Esophagus muscularis mucosa (tissue), 4 donors: ENCODE measurements around the gene NPHP4. TPM values are rescaled to one million over a fixed set of nuclear protein-coding genes. Genes with fewer than 3 reads are reported as not detected.

Experiments used
- DNase-seq: peaks from one replicate; pipeline ENCODE4 v3.0.0-alpha.2; 2017; ENCODE audit errors: extremely low spot score
- H3K27ac ChIP-seq, 4 donors: fragments of 200-600 bp; sonication (generic); replicated peaks in 1 of 4; 1 replicate in 3 of 4; 2 replicates in 1 of 4; pipeline ENCODE4 v1.5.1; 2016 to 2019; ENCODE audit warnings: mild to moderate bottlenecking in 1 of 4
- H3K27me3 ChIP-seq, 4 donors: fragments of 200-600 bp; sonication (generic); one replicate each; pipeline versions ENCODE4 v1.5.1 to v1.6.0; 2016 to 2019
- H3K36me3 ChIP-seq, 4 donors: fragments of 200-600 bp; sonication (generic); one replicate each; pipeline ENCODE4 v1.5.1; 2016 to 2019
- H3K4me1 ChIP-seq, 4 donors: fragments of 200-600 bp; sonication (generic); one replicate each; pipeline ENCODE4 v1.5.1; 2016 to 2019
- H3K4me3 ChIP-seq, 4 donors: fragments of 200-600 bp; sonication (generic); 1 replicate in 2 of 4; 2 replicates in 2 of 4; pipeline ENCODE4 v1.5.1; 2016 to 2019; ENCODE audit warnings: mild to moderate bottlenecking in 4 of 4, moderate library complexity in 1 of 4
- H3K9me3 ChIP-seq, 4 donors: fragments of 200-600 bp; sonication (generic); 1 replicate in 3 of 4; 2 replicates in 1 of 4; pipeline ENCODE4 v1.5.1; 2016 to 2019
- EP300 ChIP-seq: sonication (generic); formaldehyde crosslinking; IDR thresholded peaks from one replicate; pipeline ENCODE4 v1.6.1; 2017; ENCODE audit warnings: antibody characterized with exemption
- POLR2A ChIP-seq: fragments of 450-650 bp; IDR thresholded peaks from one replicate; pipeline ENCODE4 v1.6.1; 2017; ENCODE audit warnings: antibody characterized with exemption, moderate library complexity, mild to moderate bottlenecking, low read depth
- POLR2AphosphoS5 ChIP-seq, 2 donors: sonication (generic); formaldehyde crosslinking; IDR thresholded peaks; one replicate each; pipeline ENCODE4 v1.6.1; 2017; ENCODE audit warnings: antibody characterized with exemption in 2 of 2
- WGBS: methylation state at CpG from one replicate; pipeline ENCODE4 v1.1.5; 2018; 5-methylcytosine and 5-hydroxymethylcytosine counted together
- intact Hi-C: fragments of 100-400 bp; cut with DNase I; formaldehyde crosslinking; loops from one replicate; pipeline ENCODE4 v1.15.1; 2023
- total RNA-seq, 4 donors: library from RNA; depleted of rRNA; stranded (reverse); fragments of >200 nt; gene quantifications; one replicate each; pipeline versions ENCODE4 v1.1.0 to v1.2.1, GENCODE V29; 2016
- TF ChIP-seq, protein P1 (sequence below), 3 experiments: fragments of 200-600 bp in 2 of 3; fragments of 450-650 bp in 1 of 3; sonication (generic) in 2 of 3; IDR thresholded peaks; one replicate each; pipeline ENCODE4 v1.5.1; 2017 to 2019; ENCODE audit warnings: antibody characterized with exemption in 3 of 3, mild to moderate bottlenecking in 2 of 3, moderate library complexity in 1 of 3

Gene NPHP4
- total RNA-seq, 4 donors from 2014 or later, result 6.5 to 9.1 (median 8.0) TPM

DNA sequence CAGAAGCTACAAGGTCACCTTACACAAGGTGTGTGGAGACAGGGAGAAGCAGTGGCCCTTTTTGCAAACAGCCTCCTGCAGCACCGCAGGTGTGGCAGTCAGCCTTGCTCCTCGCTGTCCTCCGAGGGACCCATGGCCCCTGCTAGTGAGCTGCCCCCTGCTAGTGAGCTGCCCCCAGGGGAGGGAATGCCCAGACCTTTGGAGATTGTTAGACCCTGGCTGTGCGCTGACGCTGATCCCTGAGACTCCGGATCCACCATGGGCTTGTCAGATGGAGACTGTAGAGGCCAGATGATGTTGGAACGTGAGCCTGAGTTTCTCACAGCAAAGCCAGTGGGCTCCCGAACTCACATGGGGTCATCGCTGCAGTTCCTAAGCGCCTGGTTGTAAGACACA is 172.2 kb downstream of the NPHP4 start:
- no peak for DNase-seq
- Histone ChIP-seq H3K4me1 (no peaks in the 10 kb centered on the region), H3K27ac (no peak overlapping the region), H3K27me3 (peaks cover 0 to 75% (median 0%) of the 10 kb centered on the region in 4 donors), H3K9me3 (no peaks in the 10 kb centered on the region), H3K4me3 (no peak overlapping the region), H3K36me3 (no peaks in the 10 kb centered on the region)
- TF ChIP-seq, protein P1, sequence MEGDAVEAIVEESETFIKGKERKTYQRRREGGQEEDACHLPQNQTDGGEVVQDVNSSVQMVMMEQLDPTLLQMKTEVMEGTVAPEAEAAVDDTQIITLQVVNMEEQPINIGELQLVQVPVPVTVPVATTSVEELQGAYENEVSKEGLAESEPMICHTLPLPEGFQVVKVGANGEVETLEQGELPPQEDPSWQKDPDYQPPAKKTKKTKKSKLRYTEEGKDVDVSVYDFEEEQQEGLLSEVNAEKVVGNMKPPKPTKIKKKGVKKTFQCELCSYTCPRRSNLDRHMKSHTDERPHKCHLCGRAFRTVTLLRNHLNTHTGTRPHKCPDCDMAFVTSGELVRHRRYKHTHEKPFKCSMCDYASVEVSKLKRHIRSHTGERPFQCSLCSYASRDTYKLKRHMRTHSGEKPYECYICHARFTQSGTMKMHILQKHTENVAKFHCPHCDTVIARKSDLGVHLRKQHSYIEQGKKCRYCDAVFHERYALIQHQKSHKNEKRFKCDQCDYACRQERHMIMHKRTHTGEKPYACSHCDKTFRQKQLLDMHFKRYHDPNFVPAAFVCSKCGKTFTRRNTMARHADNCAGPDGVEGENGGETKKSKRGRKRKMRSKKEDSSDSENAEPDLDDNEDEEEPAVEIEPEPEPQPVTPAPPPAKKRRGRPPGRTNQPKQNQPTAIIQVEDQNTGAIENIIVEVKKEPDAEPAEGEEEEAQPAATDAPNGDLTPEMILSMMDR (IDR thresholded peaks at IDR 0.05), result no peak
- TF ChIP-seq POLR2AphosphoS5 (IDR thresholded peaks at IDR 0.05) (no peak), POLR2A (no peak), EP300 (no peak)
- intact Hi-C loops, result no loop called here
- WGBS, result 98% methylated on average over 10 of the region's 10 CpGs

DNA sequence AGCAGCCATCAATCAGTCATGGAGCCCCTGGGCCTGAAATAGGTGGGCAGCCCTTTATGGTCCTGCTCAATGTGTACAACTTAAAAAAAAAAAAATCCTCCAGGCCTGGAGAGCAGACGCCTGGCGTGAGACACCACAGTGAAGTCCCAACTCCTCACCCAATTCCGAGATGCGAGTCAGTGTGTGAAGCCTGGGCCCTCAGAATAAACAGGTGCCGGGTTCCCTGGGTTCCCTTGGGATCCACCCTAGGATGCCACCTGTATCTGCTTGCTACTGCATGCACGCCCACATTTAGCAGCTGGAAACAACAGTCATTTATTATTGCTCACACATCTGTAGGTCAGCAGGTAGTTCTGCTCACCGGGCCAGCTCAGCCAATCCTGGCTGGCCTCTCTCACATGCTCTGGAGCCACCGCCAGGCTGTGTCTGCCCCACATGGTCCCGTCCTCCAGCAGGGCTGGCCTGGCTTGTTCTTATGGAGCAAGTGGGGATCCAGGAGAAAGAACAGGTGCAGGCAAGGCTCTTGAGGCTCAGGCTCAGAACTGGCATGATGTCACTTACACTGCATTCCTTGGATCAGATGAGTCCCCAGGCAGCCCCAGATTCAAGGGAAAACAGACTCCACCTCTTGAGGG is 172.7 kb downstream of the NPHP4 start:
- Histone ChIP-seq H3K36me3 (no peaks in the 10 kb centered on the region), H3K27ac (no peak overlapping the region), H3K4me3 (no peak overlapping the region), H3K9me3 (no peaks in the 10 kb centered on the region), H3K4me1 (no peaks in the 10 kb centered on the region), H3K27me3 (peaks cover 0 to 80% (median 0%) of the 10 kb centered on the region in 4 donors)
- no peak for DNase-seq
- TF ChIP-seq, protein P1 (IDR thresholded peaks at IDR 0.05), result no peak
- no peak for TF ChIP-seq POLR2A
- TF ChIP-seq EP300, result no peak
- TF ChIP-seq POLR2AphosphoS5 (IDR thresholded peaks at IDR 0.05), result no peak
- intact Hi-C loops, result no loop called here
- WGBS, result 90% methylated on average over 9 of the region's 9 CpGs

DNA sequence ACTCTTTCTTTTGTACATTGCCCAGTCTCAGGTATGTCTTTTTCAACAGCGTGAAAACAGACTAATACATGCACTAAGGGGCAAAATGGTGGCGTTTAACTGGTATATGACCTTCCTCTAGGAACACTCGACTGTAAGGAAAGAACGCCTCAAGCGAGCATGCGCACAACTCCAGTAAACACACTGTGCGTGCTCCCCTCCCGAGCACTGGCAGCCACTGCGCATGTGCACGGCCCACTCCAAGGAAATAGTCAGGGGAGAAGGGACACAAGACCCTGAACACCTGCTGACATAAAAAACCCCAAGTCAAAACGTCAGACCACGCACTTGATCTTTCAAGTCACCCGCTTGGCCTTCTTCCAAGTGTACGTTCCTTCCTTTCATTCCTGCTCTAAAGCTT is 173.5 kb downstream of the NPHP4 start:
- TF ChIP-seq EP300 (no peak), POLR2AphosphoS5 (IDR thresholded peaks at IDR 0.05) (no peak), POLR2A (no peak)
- TF ChIP-seq, protein P1 (IDR thresholded peaks at IDR 0.05), result no peak
- no peak for DNase-seq
- no peaks in the 10 kb centered on the region for H3K36me3 ChIP-seq
- H3K4me1 ChIP-seq, result no peaks in the 10 kb centered on the region
- peaks cover 0 to 87% (median 0%) of the 10 kb centered on the region in 4 donors for H3K27me3 ChIP-seq
- H3K4me3 ChIP-seq, result no peak overlapping the region
- 74% methylated on average over 14 of the region's 14 CpGs for WGBS
- H3K27ac ChIP-seq, result no peak overlapping the region
- H3K9me3 ChIP-seq, result no peaks in the 10 kb centered on the region
- intact Hi-C loops, result no loop called here

DNA sequence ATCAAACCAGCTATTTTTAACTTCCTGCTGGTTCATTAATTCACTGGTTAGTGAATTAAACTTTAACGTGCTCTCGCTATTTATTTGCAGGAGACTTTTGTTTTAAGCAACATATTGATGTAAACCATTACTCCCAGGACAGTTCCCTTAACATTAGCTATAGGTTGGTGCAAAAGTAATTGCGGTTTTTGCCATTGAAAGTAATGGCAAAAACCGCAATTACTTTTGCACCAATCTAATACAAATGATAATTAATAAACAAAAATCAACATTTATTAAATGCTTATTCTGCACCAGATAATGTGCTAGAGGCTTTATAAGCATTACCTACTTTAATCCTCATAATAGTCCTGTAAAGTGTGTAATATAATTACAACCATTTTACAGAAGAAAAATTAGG is 176.5 kb downstream of the NPHP4 start:
- H3K27ac ChIP-seq, result no peak overlapping the region
- no peaks in the 10 kb centered on the region for H3K36me3 ChIP-seq
- DNase-seq, result no peak
- WGBS, result 91% methylated on average over 4 of the region's 4 CpGs
- intact Hi-C loops, result no loop called here
- TF ChIP-seq EP300 (no peak), POLR2AphosphoS5 (IDR thresholded peaks at IDR 0.05) (no peak), POLR2A (no peak)
- TF ChIP-seq, protein P1 (IDR thresholded peaks at IDR 0.05), result no peak
- H3K9me3 ChIP-seq, result no peaks in the 10 kb centered on the region
- H3K27me3 ChIP-seq, result peaks cover 0 to 86% (median 0%) of the 10 kb centered on the region in 4 donors
- no peak overlapping the region for H3K4me3 ChIP-seq
- H3K4me1 ChIP-seq, result no peaks in the 10 kb centered on the region

DNA sequence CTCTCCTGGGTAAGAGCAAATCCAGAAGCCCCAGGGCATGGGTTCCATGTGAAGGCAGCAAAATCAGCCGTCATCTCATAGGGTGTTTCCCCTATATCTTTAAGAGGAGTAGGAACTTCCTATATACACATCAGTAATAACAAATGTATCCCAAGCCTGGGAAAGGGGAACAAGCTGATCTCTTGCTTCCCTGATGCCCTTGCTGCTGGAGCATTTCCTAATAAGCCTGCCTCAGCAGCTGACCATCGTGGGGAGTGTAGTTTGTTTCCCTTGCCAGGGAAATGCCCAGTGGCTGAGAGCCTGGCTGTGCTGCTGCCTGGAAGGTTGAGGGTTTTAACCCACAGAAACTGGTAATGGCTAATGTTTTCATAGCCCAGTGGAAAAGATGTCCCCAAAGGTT is 177.0 kb downstream of the NPHP4 start:
- WGBS, result 40% methylated on average over 1 of the region's 2 CpGs
- Histone ChIP-seq H3K27me3 (peaks cover 0 to 85% (median 0%) of the 10 kb centered on the region in 4 donors), H3K9me3 (no peaks in the 10 kb centered on the region), H3K4me3 (no peak overlapping the region), H3K27ac (no peak overlapping the region), H3K36me3 (no peaks in the 10 kb centered on the region), H3K4me1 (no peaks in the 10 kb centered on the region)
- no peak for DNase-seq
- intact Hi-C loops, result no loop called here
- TF ChIP-seq POLR2A, result no peak
- TF ChIP-seq POLR2AphosphoS5 (IDR thresholded peaks at IDR 0.05), result no peak
- no peak for TF ChIP-seq EP300
- TF ChIP-seq, protein P1 (IDR thresholded peaks at IDR 0.05), result no peak
